Endometrial microvascular endothelial cells (primary cell): ENCODE results near the gene PDZD7. TPM values are rescaled to one million over a fixed set of nuclear protein-coding genes. Genes with fewer than 3 reads are reported as not detected.

Experiments used
- in situ Hi-C: cut with HindIII; loops from 2 replicates; pipeline ENCODE4 v1.10.0; 2017; ENCODE audit warnings: low sequenced_read_pairs, low pct_unique_long_range_greater_than_20kb; ENCODE audit errors: inconsistent ontology term
- total RNA-seq: library from RNA; depleted of rRNA; stranded (reverse); fragments of >200 nt; gene quantifications from one replicate; pipeline ENCODE4 v1.2.3, GENCODE V29; 2015; ENCODE audit errors: inconsistent ontology term

The PDZD7 gene
- total RNA-seq, 1 donor from 2014 or later: 1.1 TPM

- in situ Hi-C loops: no loop called here
Observed at GRCh38 chr10:100960251-100960650, 70.7 kb downstream of the PDZD7 start.

Other genes with a start within 250 kb of the PDZD7 start
- 27.4 TPM for gene SLF2, start 118.2 kb downstream of the PDZD7 start, total RNA-seq
- 3.8 TPM for gene SEMA4G, start 61.6 kb downstream of the PDZD7 start, total RNA-seq
- 93.8 TPM for gene MRPL43, start 43.6 kb downstream of the PDZD7 start, total RNA-seq
- 6.4 TPM for gene TWNK, start 43.6 kb downstream of the PDZD7 start, total RNA-seq
- gene LZTS2, start 31.3 kb downstream of the PDZD7 start, total RNA-seq: 71.5 TPM
- 84.7 TPM for gene SFXN3, start 105 bp upstream of the PDZD7 start, total RNA-seq
- gene KAZALD1, start 30.9 kb upstream of the PDZD7 start, total RNA-seq: 0.28 TPM
- gene TLX1, start 100.2 kb upstream of the PDZD7 start, total RNA-seq: not detected
- not detected for gene LBX1, start 198.3 kb upstream of the PDZD7 start, total RNA-seq